HEK293 (cell line): ENCODE data around the gene GAS2L2.

ENCODE experiments used
- FEZF1 ChIP-seq: fragments of 450-650 bp; formaldehyde crosslinking; IDR thresholded peaks from 2 replicates; pipeline ENCODE4 v1.5.1; 2016; ENCODE audit warnings: missing biosample characterization, missing genetic modification characterization
- GLI4 ChIP-seq: fragments of 450-650 bp; formaldehyde crosslinking; IDR thresholded peaks from 2 replicates; pipeline ENCODE4 v1.5.1; 2016; ENCODE audit warnings: missing biosample characterization, missing genetic modification characterization
- ZBTB21 ChIP-seq: fragments of 450-650 bp; formaldehyde crosslinking; IDR thresholded peaks from 2 replicates; pipeline ENCODE4 v1.5.1; 2017; ENCODE audit warnings: missing biosample characterization, missing genetic modification characterization
- ZNF112 ChIP-seq: fragments of 450-650 bp; formaldehyde crosslinking; IDR thresholded peaks from 2 replicates; pipeline ENCODE4 v1.5.0; 2017; ENCODE audit warnings: missing biosample characterization, missing genetic modification characterization
- ZNF121 ChIP-seq: fragments of 450-650 bp; formaldehyde crosslinking; IDR thresholded peaks from 2 replicates; pipeline ENCODE4 v1.5.1; 2016; ENCODE audit warnings: missing biosample characterization, missing genetic modification characterization
- ZNF175 ChIP-seq: fragments of 450-650 bp; formaldehyde crosslinking; IDR thresholded peaks from 2 replicates; pipeline ENCODE4 v1.5.1; 2016; ENCODE audit warnings: missing biosample characterization, missing genetic modification characterization
- ZNF214 ChIP-seq: fragments of 450-650 bp; formaldehyde crosslinking; IDR thresholded peaks from 2 replicates; pipeline ENCODE4 v1.5.1; 2017; ENCODE audit warnings: missing biosample characterization, mild to moderate bottlenecking, missing genetic modification characterization, borderline replicate concordance
- ZNF433 ChIP-seq: fragments of 450-650 bp; formaldehyde crosslinking; IDR thresholded peaks from 2 replicates; pipeline ENCODE4 v1.5.1; 2016; ENCODE audit warnings: missing biosample characterization, missing genetic modification characterization, low read depth
- ZNF521 ChIP-seq: fragments of 450-650 bp; formaldehyde crosslinking; IDR thresholded peaks from 2 replicates; pipeline ENCODE4 v1.5.1; 2017; ENCODE audit warnings: missing biosample characterization, mild to moderate bottlenecking, missing genetic modification characterization
- ZNF548 ChIP-seq: fragments of 450-650 bp; formaldehyde crosslinking; IDR thresholded peaks from 2 replicates; pipeline ENCODE4 v1.5.1; 2016; ENCODE audit warnings: missing biosample characterization, missing genetic modification characterization
- ZNF561 ChIP-seq: fragments of 450-650 bp; IDR thresholded peaks from 2 replicates; pipeline ENCODE4 v1.5.1; 2018; ENCODE audit warnings: missing biosample characterization, missing genetic modification characterization, borderline replicate concordance
- ZNF624 ChIP-seq: fragments of 450-650 bp; formaldehyde crosslinking; IDR thresholded peaks from 2 replicates; pipeline ENCODE4 v1.5.1; 2017; ENCODE audit warnings: missing biosample characterization, missing genetic modification characterization
- ZNF776 ChIP-seq: fragments of 450-650 bp; formaldehyde crosslinking; IDR thresholded peaks from 2 replicates; pipeline ENCODE4 v1.5.0; 2017; ENCODE audit warnings: missing biosample characterization, missing genetic modification characterization, borderline replicate concordance
- TF ChIP-seq, protein P1 (sequence below): sonication (generic); formaldehyde crosslinking; IDR thresholded peaks from 2 replicates; pipeline ENCODE4 v1.8.1; 2022; ENCODE audit warnings: mild to moderate bottlenecking, moderate library complexity, missing genetic modification reagents
- TF ChIP-seq, protein P2 (sequence below): fragments of 450-650 bp; formaldehyde crosslinking; IDR thresholded peaks from 2 replicates; pipeline ENCODE4 v1.5.1; 2017; ENCODE audit warnings: missing biosample characterization, missing genetic modification characterization
- TF ChIP-seq, protein P3 (sequence below): fragments of 450-650 bp; formaldehyde crosslinking; IDR thresholded peaks from 2 replicates; pipeline ENCODE4 v1.5.1; 2017; ENCODE audit warnings: missing biosample characterization, missing genetic modification characterization
- TF ChIP-seq, protein P4 (sequence below): fragments of 450-650 bp; formaldehyde crosslinking; IDR thresholded peaks from 2 replicates; pipeline ENCODE4 v1.5.1; 2016; ENCODE audit warnings: missing biosample characterization, missing genetic modification characterization
- TF ChIP-seq, protein P5 (sequence below): fragments of 450-650 bp; formaldehyde crosslinking; IDR thresholded peaks from 2 replicates; pipeline ENCODE4 v1.5.1; 2016; ENCODE audit warnings: missing biosample characterization, missing genetic modification characterization, low read depth
- TF ChIP-seq, protein P6 (sequence below): fragments of 450-650 bp; formaldehyde crosslinking; IDR thresholded peaks from 2 replicates; pipeline ENCODE4 v1.5.1; 2016; ENCODE audit warnings: missing biosample characterization, missing genetic modification characterization
- TF ChIP-seq, protein P7 (sequence below): fragments of 450-650 bp; formaldehyde crosslinking; IDR thresholded peaks from 2 replicates; pipeline ENCODE4 v1.5.1; 2016; ENCODE audit warnings: missing biosample characterization, missing genetic modification characterization
- TF ChIP-seq, protein P8 (sequence below): fragments of 450-650 bp; formaldehyde crosslinking; conservative IDR thresholded peaks from 2 replicates; pipeline ENCODE4 v1.5.1; 2016; ENCODE audit warnings: low read depth, missing biosample characterization, missing genetic modification characterization

The GAS2L2 gene

DNA sequence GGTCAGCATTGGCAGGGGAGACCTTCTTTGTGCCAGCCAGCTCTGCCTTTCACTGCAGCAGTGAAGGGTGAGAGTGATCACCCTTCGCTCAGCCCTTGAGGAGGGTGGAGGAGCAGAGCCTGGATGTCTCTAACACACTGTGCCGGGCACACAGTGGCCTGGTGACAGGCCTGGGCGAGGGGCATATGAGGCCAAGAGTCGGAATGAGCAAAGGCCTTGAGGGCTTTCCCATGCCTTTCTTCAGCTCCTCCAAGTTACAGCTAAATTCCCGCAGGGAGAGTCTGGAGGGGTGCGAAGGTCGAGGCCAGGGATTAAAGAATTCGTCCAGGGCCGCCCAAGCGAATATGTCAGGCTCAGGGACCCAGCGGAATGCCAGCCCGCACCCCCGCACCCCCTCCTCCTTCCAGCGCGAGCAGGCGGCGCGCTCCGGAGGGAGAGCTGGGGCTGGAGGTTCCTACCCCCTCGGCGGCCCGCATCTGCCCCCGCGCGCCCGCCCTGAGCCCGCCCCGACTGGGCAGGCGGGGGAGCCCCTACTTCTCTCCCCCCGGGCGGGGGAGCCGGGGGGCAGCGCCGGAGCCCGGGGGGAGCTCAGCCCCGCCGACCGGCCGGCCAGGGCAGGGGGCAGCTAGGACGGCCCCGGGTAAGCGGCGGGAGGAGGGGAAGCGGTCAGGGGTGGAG lies 21.7 kb downstream of the GAS2L2 start, which contains the start of gene RASL10B (continued):
- TF ChIP-seq ZNF776 (tag by site-specific recombination) (no peak), GLI4 (tag by site-specific recombination) (no peak), ZNF175 (tag by site-specific recombination) (no peak), ZNF521 (tag by site-specific recombination) (no peak), ZNF112 (no peak), FEZF1 (tag by site-specific recombination) (no peak), ZNF548 (tag by site-specific recombination) (no peak), ZBTB21 (tag by site-specific recombination) (no peak), ZNF624 (tag by site-specific recombination) (no peak), ZNF433 (tag by site-specific recombination) (no peak), ZNF561 (peak; percentile 60; the same call in 1 of the 2 replicates), ZNF121 (tag by site-specific recombination) (no peak), ZNF214 (tag by site-specific recombination) (no peak)
- TF ChIP-seq, protein P1, sequence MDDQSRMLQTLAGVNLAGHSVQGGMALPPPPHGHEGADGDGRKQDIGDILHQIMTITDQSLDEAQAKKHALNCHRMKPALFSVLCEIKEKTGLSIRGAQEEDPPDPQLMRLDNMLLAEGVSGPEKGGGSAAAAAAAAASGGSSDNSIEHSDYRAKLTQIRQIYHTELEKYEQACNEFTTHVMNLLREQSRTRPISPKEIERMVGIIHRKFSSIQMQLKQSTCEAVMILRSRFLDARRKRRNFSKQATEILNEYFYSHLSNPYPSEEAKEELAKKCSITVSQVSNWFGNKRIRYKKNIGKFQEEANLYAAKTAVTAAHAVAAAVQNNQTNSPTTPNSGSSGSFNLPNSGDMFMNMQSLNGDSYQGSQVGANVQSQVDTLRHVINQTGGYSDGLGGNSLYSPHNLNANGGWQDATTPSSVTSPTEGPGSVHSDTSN (CRISPR knock-in tag) = 0 out of 2 replicates have a peak, but pooled peaks have one; percentile 48
- TF ChIP-seq, protein P2, sequence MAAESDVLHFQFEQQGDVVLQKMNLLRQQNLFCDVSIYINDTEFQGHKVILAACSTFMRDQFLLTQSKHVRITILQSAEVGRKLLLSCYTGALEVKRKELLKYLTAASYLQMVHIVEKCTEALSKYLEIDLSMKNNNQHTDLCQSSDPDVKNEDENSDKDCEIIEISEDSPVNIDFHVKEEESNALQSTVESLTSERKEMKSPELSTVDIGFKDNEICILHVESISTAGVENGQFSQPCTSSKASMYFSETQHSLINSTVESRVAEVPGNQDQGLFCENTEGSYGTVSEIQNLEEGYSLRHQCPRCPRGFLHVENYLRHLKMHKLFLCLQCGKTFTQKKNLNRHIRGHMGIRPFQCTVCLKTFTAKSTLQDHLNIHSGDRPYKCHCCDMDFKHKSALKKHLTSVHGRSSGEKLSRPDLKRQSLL (tag by site-specific recombination) = no peak
- TF ChIP-seq, protein P3, sequence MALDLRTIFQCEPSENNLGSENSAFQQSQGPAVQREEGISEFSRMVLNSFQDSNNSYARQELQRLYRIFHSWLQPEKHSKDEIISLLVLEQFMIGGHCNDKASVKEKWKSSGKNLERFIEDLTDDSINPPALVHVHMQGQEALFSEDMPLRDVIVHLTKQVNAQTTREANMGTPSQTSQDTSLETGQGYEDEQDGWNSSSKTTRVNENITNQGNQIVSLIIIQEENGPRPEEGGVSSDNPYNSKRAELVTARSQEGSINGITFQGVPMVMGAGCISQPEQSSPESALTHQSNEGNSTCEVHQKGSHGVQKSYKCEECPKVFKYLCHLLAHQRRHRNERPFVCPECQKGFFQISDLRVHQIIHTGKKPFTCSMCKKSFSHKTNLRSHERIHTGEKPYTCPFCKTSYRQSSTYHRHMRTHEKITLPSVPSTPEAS (tag by site-specific recombination) = no peak
- TF ChIP-seq, protein P4, sequence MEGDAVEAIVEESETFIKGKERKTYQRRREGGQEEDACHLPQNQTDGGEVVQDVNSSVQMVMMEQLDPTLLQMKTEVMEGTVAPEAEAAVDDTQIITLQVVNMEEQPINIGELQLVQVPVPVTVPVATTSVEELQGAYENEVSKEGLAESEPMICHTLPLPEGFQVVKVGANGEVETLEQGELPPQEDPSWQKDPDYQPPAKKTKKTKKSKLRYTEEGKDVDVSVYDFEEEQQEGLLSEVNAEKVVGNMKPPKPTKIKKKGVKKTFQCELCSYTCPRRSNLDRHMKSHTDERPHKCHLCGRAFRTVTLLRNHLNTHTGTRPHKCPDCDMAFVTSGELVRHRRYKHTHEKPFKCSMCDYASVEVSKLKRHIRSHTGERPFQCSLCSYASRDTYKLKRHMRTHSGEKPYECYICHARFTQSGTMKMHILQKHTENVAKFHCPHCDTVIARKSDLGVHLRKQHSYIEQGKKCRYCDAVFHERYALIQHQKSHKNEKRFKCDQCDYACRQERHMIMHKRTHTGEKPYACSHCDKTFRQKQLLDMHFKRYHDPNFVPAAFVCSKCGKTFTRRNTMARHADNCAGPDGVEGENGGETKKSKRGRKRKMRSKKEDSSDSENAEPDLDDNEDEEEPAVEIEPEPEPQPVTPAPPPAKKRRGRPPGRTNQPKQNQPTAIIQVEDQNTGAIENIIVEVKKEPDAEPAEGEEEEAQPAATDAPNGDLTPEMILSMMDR (tag by site-specific recombination) = no peak
- TF ChIP-seq, protein P5, sequence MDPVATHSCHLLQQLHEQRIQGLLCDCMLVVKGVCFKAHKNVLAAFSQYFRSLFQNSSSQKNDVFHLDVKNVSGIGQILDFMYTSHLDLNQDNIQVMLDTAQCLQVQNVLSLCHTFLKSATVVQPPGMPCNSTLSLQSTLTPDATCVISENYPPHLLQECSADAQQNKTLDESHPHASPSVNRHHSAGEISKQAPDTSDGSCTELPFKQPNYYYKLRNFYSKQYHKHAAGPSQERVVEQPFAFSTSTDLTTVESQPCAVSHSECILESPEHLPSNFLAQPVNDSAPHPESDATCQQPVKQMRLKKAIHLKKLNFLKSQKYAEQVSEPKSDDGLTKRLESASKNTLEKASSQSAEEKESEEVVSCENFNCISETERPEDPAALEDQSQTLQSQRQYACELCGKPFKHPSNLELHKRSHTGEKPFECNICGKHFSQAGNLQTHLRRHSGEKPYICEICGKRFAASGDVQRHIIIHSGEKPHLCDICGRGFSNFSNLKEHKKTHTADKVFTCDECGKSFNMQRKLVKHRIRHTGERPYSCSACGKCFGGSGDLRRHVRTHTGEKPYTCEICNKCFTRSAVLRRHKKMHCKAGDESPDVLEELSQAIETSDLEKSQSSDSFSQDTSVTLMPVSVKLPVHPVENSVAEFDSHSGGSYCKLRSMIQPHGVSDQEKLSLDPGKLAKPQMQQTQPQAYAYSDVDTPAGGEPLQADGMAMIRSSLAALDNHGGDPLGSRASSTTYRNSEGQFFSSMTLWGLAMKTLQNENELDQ (tag by site-specific recombination) = no peak
- TF ChIP-seq, protein P6, sequence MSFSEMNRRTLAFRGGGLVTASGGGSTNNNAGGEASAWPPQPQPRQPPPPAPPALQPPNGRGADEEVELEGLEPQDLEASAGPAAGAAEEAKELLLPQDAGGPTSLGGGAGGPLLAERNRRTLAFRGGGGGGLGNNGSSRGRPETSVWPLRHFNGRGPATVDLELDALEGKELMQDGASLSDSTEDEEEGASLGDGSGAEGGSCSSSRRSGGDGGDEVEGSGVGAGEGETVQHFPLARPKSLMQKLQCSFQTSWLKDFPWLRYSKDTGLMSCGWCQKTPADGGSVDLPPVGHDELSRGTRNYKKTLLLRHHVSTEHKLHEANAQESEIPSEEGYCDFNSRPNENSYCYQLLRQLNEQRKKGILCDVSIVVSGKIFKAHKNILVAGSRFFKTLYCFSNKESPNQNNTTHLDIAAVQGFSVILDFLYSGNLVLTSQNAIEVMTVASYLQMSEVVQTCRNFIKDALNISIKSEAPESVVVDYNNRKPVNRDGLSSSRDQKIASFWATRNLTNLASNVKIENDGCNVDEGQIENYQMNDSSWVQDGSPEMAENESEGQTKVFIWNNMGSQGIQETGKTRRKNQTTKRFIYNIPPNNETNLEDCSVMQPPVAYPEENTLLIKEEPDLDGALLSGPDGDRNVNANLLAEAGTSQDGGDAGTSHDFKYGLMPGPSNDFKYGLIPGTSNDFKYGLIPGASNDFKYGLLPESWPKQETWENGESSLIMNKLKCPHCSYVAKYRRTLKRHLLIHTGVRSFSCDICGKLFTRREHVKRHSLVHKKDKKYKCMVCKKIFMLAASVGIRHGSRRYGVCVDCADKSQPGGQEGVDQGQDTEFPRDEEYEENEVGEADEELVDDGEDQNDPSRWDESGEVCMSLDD = peak; percentile 92
- TF ChIP-seq, protein P7, sequence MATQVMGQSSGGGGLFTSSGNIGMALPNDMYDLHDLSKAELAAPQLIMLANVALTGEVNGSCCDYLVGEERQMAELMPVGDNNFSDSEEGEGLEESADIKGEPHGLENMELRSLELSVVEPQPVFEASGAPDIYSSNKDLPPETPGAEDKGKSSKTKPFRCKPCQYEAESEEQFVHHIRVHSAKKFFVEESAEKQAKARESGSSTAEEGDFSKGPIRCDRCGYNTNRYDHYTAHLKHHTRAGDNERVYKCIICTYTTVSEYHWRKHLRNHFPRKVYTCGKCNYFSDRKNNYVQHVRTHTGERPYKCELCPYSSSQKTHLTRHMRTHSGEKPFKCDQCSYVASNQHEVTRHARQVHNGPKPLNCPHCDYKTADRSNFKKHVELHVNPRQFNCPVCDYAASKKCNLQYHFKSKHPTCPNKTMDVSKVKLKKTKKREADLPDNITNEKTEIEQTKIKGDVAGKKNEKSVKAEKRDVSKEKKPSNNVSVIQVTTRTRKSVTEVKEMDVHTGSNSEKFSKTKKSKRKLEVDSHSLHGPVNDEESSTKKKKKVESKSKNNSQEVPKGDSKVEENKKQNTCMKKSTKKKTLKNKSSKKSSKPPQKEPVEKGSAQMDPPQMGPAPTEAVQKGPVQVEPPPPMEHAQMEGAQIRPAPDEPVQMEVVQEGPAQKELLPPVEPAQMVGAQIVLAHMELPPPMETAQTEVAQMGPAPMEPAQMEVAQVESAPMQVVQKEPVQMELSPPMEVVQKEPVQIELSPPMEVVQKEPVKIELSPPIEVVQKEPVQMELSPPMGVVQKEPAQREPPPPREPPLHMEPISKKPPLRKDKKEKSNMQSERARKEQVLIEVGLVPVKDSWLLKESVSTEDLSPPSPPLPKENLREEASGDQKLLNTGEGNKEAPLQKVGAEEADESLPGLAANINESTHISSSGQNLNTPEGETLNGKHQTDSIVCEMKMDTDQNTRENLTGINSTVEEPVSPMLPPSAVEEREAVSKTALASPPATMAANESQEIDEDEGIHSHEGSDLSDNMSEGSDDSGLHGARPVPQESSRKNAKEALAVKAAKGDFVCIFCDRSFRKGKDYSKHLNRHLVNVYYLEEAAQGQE (tag by site-specific recombination) = no peak
- TF ChIP-seq, protein P8, sequence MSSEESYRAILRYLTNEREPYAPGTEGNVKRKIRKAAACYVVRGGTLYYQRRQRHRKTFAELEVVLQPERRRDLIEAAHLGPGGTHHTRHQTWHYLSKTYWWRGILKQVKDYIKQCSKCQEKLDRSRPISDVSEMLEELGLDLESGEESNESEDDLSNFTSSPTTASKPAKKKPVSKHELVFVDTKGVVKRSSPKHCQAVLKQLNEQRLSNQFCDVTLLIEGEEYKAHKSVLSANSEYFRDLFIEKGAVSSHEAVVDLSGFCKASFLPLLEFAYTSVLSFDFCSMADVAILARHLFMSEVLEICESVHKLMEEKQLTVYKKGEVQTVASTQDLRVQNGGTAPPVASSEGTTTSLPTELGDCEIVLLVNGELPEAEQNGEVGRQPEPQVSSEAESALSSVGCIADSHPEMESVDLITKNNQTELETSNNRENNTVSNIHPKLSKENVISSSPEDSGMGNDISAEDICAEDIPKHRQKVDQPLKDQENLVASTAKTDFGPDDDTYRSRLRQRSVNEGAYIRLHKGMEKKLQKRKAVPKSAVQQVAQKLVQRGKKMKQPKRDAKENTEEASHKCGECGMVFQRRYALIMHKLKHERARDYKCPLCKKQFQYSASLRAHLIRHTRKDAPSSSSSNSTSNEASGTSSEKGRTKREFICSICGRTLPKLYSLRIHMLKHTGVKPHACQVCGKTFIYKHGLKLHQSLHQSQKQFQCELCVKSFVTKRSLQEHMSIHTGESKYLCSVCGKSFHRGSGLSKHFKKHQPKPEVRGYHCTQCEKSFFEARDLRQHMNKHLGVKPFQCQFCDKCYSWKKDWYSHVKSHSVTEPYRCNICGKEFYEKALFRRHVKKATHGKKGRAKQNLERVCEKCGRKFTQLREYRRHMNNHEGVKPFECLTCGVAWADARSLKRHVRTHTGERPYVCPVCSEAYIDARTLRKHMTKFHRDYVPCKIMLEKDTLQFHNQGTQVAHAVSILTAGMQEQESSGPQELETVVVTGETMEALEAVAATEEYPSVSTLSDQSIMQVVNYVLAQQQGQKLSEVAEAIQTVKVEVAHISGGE = no peak; the same call in 1 of the 2 replicates
